DMS79 (cell line): ENCODE measurements around the gene CUBN.

Experiments
- DNase-seq: peaks from one replicate; lab custom pipeline; 2025; lab: John Stamatoyannopoulos, UW

CUBN gene

DNA sequence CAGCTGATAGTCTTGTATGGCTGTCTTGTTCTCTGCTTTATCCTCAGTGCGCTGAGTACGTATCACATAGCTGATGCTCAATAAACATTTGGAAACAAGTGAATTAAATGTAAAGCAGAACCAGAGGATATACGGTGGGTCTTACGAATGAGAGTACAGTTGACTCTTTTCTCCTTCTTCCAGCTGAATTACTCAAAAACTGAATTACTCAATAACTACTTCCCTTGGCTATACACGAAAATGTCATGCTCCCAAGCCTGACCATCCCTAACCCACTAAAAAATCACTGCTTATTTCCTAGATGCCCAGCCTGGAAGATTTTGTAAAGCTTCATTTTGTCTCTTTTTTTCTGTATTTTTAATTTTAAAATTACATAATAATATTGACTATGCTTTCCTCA, 309.2 kb downstream of the CUBN start:
- no peak for DNase-seq

DNA sequence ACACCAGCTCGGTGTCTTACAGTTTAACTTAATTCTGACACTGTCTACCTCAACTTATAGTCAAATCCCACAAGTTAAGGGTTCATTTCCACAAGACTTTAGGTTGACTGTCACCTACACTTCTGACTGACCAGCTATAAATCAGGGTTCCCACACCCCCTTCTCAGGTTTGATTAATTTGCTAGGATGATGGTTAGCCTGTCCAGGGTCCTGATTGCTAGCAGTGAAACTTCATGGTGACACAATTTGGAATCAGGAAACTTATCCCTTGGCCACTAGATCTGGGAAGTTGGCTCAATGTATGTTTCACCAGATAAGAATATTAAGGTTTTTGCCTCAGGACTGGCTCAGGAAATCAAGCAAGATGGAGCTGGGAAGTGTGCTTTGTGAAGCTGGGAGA, 309.6 kb downstream of the CUBN start:
- DNase-seq, result no peak

DNA sequence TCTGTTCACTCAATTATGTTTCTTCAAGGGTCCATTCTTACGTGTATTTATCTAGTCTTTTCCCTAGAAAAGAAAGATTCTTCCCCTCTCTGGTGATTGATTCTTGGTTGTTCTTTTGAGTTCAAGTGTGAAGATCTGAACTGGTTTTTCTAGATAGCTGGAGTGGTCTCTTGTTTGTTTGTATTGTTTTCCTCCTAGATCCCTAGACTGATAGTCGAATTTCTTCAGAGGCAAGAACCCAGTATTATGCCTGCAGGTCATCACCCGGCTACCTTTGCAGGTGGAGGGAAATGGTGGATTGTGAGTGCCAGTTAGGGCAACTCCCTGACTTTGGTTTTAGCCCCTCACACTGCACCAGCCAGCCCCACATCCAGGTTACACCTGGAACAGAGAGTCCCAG, 310.2 kb downstream of the CUBN start:
- DNase-seq, result no peak

DNA sequence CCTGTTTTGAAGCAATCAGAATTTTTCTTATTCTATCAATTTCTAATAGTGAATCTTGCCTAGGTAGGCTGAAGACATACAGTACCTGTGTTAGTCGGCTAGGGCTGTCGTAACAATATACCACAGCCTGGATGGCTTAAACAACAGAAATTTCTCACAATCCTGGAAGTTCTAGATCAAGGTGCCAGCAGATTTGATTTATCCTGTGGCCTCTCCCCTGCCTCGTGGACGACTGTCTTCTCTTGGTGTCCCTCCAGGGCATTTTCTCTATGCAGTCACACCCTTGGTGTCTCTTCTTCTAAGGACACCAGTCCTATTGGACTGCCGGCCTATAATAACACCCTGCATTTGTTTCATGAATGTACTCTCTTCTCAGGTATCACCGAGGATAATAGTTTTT, 310.6 kb downstream of the CUBN start:
- no peak for DNase-seq

DNA sequence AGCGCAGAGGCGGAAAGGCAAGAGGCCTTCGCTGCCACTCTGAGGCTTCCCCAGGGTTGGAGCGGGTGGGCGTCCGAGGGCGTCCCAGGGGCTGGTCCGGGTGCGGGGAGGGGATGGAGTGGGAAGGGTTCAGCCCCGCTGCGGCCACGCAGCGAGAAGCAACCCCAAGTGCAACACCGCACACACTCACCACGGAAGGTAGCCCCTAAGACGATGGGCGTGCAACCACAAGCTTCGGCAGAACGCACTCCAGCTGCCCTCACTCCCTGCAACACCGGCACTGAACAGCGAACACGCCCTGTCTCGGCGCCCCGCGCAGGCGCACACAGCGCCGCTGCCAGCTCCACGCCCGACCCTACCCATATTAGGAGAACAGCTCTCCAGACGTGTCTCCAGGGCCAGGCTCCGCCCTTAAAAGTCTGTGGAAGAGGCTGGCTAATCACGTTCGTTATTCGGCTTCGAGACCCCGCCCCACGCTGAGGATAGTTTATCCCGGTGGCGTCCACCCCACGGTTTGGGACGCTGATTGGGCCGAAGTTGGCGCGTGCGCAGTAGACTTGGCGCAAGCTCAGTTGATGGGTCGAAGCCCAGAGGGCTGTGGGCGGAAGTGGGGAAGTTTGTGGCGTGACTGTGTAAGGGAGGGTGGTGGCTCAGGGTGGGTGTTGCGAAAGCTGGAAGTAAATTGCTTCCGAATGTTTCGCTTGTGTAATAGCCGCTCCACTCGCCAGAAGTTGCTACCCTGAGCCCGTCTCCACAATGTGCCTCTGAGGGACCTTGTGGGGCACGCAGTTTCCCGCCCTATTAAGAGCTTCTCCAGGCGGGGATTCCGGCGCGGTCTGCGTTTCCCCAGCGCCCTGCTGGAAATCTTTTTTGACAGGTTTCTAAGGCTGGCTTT, 312.2 kb downstream of the CUBN start, which contains the start of gene RSU1:
Gene RSU1, minus strand, starts transcription at position 300 of the 895 bp plus-strand sequence. CDS start 343 bp downstream, outside the sequence.
- DNase-seq, result peak; percentile 94

DNA sequence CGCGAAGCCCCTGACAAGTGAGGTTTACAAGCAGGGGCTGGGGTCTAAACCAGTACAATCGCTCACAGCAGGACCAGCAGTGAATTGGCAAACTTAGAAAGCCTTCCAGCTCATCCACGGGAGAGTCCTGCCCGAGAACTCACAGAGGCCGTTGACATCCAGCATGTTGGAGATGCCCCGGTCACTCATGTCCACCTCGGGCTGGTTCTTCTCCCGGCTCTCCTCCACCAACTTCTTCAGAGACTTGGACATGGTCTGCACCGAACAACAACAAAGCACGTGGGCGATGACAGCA, 312.8 kb downstream of the CUBN start:
- DNase-seq, result no peak

DNA sequence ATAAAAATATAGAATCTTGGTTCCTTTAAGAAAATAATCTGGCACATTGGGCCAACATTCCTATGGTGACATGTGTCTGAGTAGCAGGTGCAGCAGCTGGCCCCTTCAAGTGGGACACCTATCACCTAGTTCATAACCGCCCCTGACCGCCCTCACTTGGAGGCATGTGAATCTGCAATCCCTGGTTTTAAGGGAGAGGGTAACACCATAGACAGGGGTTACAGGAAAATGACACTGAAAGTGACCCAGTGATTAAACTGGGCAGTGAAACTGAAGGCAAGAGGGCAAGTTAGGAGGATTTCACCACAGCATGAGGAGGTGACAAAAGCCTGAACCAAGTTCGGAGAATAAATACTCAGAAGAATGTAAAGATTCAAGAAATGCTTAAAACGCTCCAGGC, 313.4 kb downstream of the CUBN start:
- no peak for DNase-seq

DNA sequence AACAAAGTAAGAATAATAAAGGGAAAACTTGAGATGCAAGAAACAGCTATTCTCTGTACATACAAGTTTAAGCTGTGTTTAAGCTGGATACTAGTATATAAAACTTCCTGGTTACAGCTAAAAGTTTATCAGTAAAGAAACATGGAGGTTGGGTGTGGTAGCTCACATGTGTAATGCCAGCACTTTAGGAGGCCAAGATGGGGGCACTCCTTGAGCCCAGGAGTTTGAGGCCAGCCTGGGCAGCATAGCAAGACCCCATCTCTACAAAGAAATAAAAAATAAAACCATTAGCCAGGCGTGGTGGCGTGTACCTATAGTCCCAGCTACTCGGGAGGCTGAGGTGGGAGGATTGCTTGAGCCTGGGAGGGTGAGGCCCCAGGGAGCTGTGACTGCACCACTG, 315.6 kb downstream of the CUBN start:
- DNase-seq, result no peak

DNA sequence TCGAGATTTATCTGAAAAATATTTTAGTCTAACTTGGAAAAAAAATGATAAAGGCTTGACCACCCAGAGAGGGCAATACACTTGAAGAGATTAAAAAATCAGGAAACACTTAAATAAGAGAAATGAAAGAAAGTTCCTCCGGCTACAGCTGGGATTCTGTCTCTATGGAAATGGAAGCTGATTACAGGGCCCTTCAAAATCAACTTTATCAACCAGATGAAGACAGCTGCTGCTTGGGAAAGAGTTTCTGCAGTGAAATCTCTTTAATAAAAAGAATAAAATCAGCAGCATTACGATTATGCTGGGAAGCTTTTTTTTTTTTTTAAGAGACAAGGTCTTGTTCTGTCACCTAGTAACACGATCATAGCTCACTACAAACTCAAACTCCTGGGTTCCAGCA, 316.9 kb downstream of the CUBN start:
- no peak for DNase-seq

DNA sequence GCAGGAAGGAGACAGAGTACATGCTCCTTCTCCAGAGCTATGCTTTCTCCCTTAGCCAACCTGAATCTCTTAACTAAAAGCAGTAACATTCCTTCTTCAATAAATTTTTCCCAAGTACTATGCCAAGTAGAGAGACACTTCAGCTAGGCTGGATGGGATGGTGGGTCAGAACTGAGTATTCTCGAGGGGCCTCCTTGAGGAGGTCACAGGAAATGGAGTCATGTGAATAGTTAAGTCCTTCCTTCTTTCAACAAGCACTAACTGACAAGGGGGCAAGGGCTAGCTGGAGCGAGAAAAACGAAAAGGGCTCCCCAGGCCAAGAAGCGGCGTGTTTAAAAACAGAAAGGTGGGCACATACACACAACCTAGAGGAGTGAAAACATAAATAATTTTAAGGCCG, 317.8 kb downstream of the CUBN start:
- no peak for DNase-seq

DNA sequence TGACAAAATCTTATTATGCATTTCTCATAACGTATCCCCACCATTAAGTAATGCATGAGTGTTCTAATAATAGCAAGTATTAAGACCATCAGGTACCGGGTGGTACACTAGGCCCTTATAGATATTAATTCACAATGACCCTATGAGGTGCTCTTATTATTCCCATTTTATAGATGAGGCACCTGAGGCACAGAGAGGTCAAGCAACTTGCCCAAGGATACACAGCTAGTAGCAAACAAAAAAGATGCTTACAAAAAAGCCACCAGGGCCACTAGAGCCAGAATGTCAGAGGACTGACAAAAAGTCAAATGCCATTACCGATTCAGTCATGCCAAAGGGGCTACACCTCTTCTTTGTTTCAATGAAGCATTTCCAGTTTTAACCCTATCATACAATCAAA, 318.3 kb downstream of the CUBN start:
- DNase-seq, result no peak

DNA sequence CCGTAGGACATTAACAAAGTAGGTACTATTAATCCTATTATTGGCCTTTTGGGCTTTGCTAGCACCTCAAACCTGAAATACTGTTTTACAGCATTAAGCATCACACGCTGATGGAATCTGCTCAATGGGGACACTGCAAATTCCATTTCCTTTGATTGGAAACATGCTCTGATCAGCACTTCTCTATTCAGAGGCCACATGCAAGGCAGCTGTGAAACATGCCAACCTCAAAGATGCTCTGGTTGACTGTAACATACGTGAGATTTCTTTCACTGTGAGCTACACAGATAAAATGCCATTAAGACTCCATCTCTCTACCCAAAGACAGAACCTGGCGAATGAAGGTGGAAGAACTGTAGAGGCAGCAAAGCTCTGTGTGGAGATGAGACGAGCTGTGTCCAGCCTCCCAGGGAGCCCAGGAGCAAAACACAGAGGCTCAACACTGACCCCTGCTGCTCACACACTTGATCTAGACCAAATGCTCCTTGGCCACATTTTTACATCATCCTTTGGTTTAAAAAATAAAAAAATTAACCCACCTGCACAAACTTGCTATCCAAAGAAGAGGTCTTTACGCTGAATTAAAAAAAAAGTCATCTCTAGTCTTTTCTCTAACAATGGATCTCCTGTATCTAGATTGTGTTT, 320.4 kb downstream of the CUBN start:
- no peak for DNase-seq

DNA sequence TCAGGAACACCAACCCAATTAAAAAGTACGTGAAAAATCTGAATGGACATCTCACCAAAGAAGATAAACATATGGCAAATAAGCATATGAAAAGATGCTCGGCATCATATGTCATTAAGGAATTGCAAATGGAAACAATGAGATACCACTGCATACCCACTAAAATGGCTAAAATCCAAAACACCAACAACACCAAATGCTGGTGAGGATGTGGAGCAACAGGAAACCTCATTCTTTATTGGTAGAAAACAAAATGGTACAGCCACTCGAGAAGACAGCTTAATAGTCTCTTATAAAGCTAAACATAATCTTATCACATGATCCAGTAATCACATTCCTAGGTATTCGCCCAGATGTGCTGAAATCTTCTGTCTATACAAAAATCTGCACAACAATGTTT, 325.5 kb downstream of the CUBN start:
- DNase-seq, result no peak

DNA sequence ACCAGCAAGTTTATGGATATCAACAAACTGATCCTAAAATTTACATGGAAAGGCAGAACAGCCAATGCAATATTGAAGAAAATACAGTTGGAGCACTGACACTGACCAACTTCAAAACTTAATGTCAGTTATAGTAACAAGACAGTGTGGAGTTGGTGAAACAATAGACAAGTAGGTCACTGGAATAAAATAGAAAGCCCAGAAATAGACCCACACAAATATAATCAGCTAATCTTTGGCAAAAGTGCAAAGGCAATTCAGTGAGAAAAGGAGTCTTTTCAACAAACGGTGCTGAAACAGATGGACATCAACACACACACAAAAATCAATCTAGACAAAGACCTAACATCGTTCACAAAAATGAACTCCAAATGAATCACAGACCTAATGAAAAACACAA, 326.1 kb downstream of the CUBN start:
- DNase-seq, result no peak

DNA sequence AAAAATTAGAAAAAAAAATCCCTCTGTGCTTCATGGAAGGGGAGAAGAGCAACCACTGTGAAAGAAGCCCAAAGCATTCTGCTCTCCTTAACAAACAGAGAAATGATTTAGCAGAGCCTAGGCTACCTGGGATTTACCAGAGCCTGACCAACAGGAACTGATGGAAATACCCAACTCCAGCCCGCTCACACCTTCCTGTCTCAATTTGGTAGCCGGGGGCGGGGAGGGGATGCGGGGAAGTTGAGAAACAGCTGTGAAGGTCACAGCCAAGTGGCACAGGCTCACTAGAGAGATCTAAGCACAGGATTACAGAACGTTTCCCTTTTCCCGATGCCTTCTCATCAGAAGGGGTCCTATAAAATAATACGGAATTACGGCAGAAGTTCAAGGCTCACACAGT, 330.0 kb downstream of the CUBN start:
- no peak for DNase-seq

DNA sequence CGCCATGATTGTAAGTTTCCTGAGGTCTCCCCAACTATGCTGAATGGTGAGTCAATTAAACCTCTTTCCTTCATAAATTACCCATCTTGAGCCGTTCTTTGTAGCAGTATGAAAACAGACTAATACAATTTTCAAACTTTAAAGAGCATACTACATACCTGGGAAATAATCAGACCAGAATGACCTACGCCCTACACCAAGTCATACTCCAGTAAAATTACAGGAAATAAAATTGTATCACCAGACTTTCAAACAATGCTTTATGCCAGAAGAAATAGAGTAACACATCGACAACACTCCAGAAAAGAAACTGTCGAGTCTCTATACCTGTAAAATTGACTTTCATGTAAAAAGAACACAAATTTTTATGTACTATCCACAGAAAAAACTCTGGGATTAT, 331.0 kb downstream of the CUBN start:
- no peak for DNase-seq

DNA sequence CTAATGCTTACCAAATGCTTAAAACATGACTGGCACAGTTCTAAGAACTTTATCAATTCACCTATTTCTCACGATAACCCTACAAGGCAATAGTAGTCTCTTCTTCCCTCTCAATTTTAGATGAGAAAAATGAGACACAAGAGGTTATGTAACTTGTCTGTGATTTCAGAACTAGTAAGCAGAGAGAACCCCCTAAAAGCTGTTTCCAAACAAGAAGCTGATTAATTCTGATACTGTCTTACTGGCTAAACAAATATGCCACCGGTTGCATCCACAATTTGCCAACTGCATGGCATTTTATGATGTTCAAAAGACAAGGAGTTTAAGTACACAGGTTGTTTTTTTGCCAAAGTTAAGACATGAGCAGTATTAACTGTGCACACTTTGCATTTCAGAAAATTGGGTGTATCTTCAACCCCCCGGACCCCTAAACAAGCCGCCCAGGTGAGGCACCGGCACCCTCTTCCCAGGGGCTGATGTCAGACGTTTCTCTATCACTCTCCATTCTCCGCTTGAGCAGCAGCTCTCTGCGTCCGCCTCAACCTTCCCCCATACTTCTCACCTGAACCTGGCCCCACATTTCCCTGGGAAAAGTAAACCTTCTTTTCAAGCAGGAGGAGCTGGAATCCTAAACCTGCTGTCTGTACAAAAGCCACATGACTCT, 334.1 kb downstream of the CUBN start:
- no peak for DNase-seq

DNA sequence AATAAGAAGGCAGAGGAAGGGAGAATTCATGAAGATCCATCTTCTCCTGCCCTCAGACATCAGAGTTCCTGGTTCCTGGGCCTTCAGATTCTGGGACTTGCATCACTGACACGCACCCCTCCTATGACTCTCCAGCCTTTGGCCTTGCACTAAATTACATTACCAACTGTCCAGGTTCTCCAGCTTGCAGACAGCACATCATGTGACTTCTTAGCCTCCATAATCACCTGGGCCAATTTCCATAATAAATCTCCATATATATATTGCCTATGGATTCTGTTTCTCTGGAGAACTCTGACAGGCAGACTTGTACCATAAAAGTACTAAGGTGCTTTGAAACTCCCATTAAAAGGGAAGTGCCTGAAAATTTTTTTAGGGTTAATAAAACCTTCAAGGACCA, 335.6 kb downstream of the CUBN start:
- no peak for DNase-seq

DNA sequence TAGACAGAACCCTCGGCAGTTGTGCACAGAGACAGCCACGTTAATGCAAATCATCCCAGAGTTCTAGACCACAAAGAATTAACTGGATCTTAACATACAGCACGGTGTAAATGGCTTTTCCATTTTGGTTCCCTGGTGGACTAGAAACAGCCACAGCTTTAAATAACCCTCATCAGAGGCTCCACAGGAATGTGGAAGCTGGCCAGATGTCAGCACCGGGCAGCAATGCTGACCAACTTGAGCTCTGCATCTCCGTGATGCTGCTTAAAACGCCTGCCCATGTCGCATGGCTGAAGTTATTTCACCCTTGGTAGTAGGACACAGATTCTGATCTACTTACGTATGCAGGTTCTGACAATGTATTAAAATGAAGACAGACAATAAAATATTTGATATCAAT, 336.9 kb downstream of the CUBN start:
- DNase-seq, result no peak

DNA sequence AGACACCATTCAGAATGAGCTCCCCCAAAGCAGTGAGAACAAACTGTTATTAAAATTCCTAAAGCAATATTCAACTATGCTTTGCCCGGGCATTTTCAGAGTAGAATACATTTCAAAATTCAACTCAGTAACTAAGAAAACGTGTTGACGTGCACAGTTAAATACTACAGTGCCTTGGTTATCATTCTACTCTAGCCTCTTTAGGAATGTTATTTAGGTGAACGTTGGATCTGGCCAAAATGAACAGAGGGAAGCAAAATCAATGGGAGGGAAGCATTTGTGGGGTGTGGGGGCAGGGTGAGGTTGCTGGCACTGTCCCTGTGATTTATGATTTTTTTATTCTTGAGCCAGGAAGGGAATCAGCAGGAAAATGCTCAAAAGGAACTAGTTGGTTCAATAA, 339.8 kb downstream of the CUBN start:
- no peak for DNase-seq

DNA sequence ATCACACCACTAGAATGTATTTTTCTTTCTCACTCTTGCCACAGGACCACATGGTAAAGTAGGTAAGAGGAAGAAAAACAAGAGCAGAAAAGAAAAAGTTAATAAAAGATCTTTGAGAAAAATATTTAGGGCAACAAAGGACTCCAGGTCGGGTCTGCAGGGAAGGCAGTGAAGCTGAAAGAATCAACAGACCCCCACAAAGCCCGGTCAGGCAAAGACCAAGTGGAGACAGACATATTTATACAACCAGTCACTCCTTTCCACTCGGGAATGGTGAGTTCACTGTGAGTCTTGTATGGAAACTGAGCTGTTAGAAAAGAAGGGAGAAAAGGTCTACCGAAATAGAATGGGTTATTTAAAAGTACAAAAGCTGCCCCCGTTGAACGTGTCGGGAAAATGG, 340.4 kb downstream of the CUBN start:
- no peak for DNase-seq

DNA sequence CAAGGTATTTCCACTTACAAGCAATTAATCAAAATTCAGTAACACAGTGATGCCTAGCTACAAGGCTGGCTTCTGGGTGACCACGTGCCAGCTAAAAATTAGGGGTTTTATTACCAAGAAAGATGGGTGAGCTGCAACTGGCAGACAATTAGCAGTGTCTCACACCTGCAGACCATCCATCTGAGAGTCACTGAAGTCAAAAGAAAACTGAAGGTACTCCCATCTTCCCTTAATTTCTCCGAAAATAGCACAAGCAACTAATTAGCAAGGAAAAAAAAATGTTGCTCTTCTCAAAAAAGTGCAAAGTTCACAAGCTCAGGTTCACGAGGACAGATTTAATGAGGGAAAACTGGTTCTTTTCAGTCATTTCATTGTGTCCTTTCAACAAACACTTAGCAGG, 340.8 kb downstream of the CUBN start:
- no peak for DNase-seq

DNA sequence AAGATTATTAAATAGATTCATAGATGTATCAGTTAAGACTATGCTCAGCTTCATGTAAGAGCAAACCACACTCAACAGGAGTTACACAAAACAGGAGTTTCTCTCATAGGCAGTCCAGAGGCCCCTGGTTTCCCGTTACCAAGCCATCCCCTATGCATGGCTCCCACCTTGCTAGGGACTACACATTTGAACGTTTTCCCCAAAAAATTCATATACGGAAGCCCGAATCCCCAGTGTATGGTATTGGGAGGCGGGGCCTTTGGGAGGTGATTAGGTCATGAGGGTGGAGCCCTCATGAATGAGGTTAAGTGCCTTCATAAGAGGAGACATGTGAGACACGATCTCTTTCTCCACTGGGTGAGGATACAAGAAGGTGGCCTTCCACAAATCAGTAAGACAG, 341.5 kb downstream of the CUBN start:
- DNase-seq, result no peak
